Calu3 (cell line): ENCODE measurements around the gene GBA3. TPM values are rescaled to one million over a fixed set of nuclear protein-coding genes. Genes with fewer than 3 reads are reported as not detected.

Experiments used
- BruUV-seq: library from RNA; stranded (reverse); fragments of 400-500 nt; replicated peaks from 2 replicates; lab custom pipeline; 2021; lab: Mats Ljungman, UMichigan
- CTCF ChIA-PET: fragments of 300-600 bp; sonication (Branson Sonifier 250); formaldehyde crosslinking; loops from one replicate; lab custom pipeline; 2022; ENCODE audit warnings: antibody characterized with exemption; lab: Charles Lee
- DNase-seq: peaks from one replicate; pipeline ENCODE4 v3.0.0; 2022
- H3K27ac Mint-ChIP-seq: one replicate; pipeline ENCODE4 v1.8.0; 2022; ENCODE audit warnings: mixed read lengths; ENCODE audit not compliant: unreplicated experiment
- H3K27me3 Mint-ChIP-seq: one replicate; pipeline ENCODE4 v1.8.0; 2022; ENCODE audit warnings: mixed read lengths; ENCODE audit not compliant: unreplicated experiment
- H3K36me3 Mint-ChIP-seq: one replicate; pipeline ENCODE4 v1.8.0; 2022; ENCODE audit warnings: mild to moderate bottlenecking, moderate library complexity, mixed read lengths; ENCODE audit not compliant: insufficient read depth, unreplicated experiment
- H3K4me1 Mint-ChIP-seq: one replicate; pipeline ENCODE4 v1.8.0; 2022; ENCODE audit warnings: mild to moderate bottlenecking, low read depth, mixed read lengths; ENCODE audit not compliant: unreplicated experiment
- H3K4me3 Mint-ChIP-seq: one replicate; pipeline ENCODE4 v1.8.0; 2022; ENCODE audit warnings: mild to moderate bottlenecking, low read depth, moderate library complexity, mixed read lengths; ENCODE audit not compliant: unreplicated experiment
- H3K9me3 Mint-ChIP-seq: one replicate; pipeline ENCODE4 v1.8.0; 2022; ENCODE audit warnings: low read depth, mixed read lengths; ENCODE audit not compliant: unreplicated experiment
- CTCF ChIP-seq: fragments of 200-600 bp; IDR thresholded peaks from one replicate; pipeline ENCODE4 v1.8.0; 2022; ENCODE audit warnings: antibody characterized with exemption; ENCODE audit not compliant: unreplicated experiment
- intact Hi-C: fragments of 100-400 bp; cut with micrococcal nuclease; formaldehyde crosslinking; loops from one replicate; pipeline ENCODE4 v1.10.0; 2022; ENCODE audit not compliant: unreplicated experiment
- total RNA-seq: library from RNA; stranded (reverse); gene quantifications from 2 replicates; pipeline ENCODE4 v1.2.3, GENCODE V29; 2022

GBA3 gene
- total RNA-seq, 1 experiment from 2014 or later: 0.21 TPM

- no TSS peak for BruUV-seq
- no peak overlapping the region for H3K27ac Mint-ChIP-seq
- CTCF ChIA-PET: no interaction called here
- no peaks in the 10 kb centered on the region for H3K27me3 Mint-ChIP-seq
- H3K4me1 Mint-ChIP-seq: no peaks in the 10 kb centered on the region
- TF ChIP-seq CTCF: no peak
- DNase-seq: no peak
- no peaks in the 10 kb centered on the region for H3K9me3 Mint-ChIP-seq
- H3K4me3 Mint-ChIP-seq: no peak overlapping the region
- intact Hi-C loops: no loop called here
- H3K36me3 Mint-ChIP-seq: no peaks in the 10 kb centered on the region
Measured at GRCh38 chr4:22859318-22859717, 166.6 kb downstream of the GBA3 start.

Other genes with a start within 250 kb of the GBA3 start
- 48.4 and 63.2 TPM in 2 replicates for gene ADGRA3, start 176.9 kb upstream of the GBA3 start, total RNA-seq